GM12891 (cell line): ENCODE measurements around the gene CDH22.

Experiments used
- PAX5 ChIP-seq: IDR thresholded peaks from 2 replicates; pipeline ENCODE4 v1.6.1; 2011; ENCODE audit warnings: low read length, moderate library complexity, mild to moderate bottlenecking; ENCODE audit not compliant: insufficient read depth, severe bottlenecking
- POLR2A ChIP-seq: IDR thresholded peaks from 2 replicates; pipeline ENCODE4 v1.6.1; 2011; ENCODE audit warnings: low read depth, low read length, control low read depth
- POLR2AphosphoS5 ChIP-seq: IDR thresholded peaks from 2 replicates; pipeline ENCODE4 v1.6.1; 2011; ENCODE audit warnings: low read depth, low read length, control low read depth
- POU2F2 ChIP-seq: IDR thresholded peaks from 2 replicates; pipeline ENCODE4 v1.6.1; 2011; ENCODE audit warnings: low read depth, mild to moderate bottlenecking, control low read depth, low read length, moderate library complexity
- SPI1 ChIP-seq: IDR thresholded peaks from 2 replicates; pipeline ENCODE4 v1.6.1; 2011; ENCODE audit warnings: low read depth, low read length, control low read depth
- TAF1 ChIP-seq: IDR thresholded peaks from 2 replicates; pipeline ENCODE4 v1.6.1; 2011; ENCODE audit warnings: low read depth, low read length, control low read depth

DNA sequence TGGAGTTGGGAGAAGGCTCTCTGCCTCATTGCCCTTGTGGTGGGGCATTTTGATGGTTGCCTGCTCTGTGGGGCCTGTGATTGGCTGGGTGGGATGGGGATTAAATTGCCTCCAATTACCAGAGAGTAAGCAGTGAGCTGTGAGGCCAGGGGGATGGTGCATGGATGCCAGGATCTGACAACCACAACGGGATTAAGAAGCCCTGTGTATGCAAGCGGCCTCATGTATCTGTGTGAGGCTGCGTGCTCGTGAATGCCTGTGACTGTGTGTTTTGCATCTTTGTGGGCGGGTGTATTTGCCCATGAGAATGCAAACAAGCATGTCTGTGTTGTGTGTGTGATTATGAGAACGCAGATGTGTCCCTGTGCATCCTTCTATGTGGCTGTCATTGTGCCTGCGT, 144.0 kb downstream of the CDH22 start:
- TF ChIP-seq TAF1 = no peak
- TF ChIP-seq POLR2A = no peak
- no peak for TF ChIP-seq POLR2AphosphoS5
- no peak for TF ChIP-seq PAX5
- no peak for TF ChIP-seq SPI1
- no peak for TF ChIP-seq POU2F2
